Activated CD8-positive, alpha-beta memory T cell treated with anti-CD3 and anti-CD28 coated beads, Interleukin-2, amount 50 U/mL, for 48 hours (primary cell): Measurements from ENCODE around the gene PRR12.

Experiments
- DNase-seq: peaks from one replicate; pipeline ENCODE4 v3.0.0-alpha.2; 2020

Gene PRR12, protein sequence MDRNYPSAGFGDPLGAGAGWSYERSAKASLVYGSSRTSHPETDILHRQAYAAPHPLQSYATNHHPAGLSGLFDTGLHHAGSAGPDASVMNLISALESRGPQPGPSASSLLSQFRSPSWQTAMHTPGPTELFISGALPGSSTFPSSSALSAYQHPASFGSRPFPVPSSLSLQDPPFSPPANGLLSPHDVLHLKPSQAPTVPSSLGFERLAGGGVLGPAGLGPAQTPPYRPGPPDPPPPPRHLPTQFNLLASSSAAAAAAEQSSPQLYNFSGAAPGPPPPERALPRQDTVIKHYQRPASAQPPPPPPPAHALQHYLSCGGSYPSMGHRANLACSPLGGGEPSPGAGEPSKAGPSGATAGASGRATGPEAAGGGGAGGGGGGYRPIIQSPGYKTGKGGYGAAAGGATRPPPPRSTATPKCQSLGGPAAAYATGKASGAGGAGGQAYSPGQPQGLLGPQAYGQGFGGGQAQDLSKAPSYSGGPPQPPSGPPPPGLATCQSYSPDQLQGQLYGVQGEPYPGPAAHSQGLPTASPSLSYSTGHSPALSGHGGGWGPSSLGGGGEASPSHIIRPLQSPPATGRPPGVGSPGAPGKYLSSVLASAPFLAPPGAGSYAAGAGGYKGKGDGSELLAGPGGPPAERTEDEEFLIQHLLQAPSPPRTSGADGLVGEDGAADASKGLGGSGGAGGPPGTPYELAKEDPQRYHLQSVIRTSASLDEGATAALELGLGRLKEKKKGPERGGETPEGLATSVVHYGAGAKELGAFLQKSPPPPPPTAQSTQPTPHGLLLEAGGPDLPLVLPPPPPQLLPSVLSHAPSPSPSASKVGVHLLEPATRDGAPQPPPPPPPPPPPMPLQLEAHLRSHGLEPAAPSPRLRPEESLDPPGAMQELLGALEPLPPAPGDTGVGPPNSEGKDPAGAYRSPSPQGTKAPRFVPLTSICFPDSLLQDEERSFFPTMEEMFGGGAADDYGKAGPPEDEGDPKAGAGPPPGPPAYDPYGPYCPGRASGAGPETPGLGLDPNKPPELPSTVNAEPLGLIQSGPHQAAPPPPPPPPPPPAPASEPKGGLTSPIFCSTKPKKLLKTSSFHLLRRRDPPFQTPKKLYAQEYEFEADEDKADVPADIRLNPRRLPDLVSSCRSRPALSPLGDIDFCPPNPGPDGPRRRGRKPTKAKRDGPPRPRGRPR (N-terminal part only)

DNA sequence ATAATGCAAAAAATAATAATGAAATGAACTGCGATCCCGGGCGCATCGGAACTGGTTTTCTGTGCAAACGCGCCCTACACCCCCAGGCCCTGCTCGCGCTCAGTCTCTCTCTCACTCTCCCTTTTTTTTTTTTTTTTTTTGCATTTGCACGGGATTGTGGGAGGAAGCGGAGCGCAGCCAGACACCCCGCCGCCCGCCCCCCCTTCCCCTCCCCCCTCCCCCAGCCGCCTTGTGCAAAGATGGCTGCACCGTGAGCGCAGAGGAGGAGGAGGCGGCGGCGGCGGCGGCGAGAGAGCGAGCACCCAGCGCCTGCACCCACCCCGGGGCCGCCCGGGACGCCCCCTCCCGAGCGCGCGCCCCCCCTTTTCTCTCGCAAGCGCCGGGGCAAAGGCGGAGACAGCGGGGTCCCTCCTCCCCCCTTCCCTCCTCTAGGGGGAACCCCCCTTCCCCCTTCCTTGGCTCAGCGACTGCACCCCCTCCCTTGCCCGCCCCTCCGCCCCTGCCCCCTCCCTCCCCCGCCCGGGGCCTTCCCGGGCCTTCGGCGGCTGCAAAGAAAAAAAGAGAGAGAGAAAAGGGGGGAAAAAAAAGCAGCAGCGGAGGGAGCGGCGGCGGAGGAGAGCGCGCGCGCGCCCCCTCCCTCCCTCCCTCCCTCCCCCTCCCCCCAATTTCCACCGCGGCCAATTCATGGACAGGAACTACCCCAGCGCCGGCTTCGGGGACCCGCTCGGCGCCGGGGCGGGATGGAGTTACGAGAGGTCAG lies at the start of gene PRR12:
PRR12 (plus strand) TSS at position 212 of the 760 bp plus-strand sequence; CDS start at position 685, 473 bp downstream.
- DNase-seq = peak; percentile 82

DNA sequence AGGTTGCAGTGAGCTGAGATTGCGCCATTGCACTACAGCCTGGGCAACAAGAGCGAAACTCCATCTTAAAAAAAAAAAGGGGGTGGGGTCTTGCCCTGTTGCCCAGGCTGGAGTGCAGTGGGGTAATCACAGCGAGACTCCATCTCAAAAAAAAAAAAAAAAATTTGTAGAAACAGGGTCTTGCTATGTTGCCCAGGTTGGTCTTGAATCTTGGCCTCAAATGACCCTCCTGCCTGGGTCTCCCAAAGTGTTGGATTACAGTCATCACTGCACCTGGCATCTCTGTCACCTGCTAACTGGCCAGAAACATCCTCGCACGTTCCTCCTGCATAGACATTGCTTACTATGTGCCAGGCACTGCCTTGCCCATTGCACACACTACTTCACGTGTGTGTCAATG lies 49.1 kb upstream of the PRR12 start:
- no peak for DNase-seq

DNA sequence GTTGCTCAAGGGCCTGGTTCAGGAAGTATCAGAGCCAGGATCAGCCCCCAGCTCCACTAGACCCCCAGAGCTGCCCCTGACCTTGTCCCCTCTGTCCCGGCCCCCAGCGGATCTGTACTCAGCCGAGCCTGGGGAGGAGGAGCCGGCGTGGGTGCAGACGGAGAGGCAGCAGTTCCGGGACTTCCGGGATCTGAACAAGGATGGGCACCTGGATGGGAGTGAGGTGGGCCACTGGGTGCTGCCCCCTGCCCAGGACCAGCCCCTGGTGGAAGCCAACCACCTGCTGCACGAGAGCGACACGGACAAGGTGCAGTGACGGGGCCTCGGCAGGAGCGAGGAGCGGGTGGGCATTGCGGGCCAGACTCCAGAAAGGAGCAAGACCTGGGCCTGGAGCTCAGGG lies 48.5 kb upstream of the PRR12 start:
- DNase-seq = no peak

DNA sequence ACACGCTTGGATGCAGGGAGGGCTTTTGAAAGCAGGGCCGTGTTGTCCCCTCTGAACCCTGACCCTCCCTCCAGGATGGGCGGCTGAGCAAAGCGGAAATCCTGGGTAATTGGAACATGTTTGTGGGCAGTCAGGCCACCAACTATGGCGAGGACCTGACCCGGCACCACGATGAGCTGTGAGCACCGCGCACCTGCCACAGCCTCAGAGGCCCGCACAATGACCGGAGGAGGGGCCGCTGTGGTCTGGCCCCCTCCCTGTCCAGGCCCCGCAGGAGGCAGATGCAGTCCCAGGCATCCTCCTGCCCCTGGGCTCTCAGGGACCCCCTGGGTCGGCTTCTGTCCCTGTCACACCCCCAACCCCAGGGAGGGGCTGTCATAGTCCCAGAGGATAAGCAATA lies 48.0 kb upstream of the PRR12 start:
- DNase-seq = no peak

DNA sequence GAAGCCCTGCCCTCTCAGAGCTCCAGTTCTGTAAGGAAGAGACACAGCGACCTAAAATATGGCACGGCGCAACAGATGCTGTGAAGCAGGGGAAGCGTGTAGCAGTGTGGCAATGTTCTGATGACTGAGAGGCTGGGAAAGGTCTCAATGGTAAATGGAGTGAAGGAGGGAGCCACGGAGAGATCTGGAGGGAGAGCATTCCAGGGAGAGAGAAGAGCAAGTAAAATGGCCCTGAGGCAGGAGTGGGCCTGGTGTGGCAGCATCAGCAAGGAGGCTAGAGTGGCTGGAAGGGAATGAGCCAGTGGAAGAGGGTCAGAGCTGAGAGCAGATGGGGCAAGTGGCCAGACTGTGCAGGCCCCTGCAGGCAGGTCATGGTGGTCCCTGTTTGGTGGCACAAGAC lies 46.8 kb upstream of the PRR12 start:
- no peak for DNase-seq

DNA sequence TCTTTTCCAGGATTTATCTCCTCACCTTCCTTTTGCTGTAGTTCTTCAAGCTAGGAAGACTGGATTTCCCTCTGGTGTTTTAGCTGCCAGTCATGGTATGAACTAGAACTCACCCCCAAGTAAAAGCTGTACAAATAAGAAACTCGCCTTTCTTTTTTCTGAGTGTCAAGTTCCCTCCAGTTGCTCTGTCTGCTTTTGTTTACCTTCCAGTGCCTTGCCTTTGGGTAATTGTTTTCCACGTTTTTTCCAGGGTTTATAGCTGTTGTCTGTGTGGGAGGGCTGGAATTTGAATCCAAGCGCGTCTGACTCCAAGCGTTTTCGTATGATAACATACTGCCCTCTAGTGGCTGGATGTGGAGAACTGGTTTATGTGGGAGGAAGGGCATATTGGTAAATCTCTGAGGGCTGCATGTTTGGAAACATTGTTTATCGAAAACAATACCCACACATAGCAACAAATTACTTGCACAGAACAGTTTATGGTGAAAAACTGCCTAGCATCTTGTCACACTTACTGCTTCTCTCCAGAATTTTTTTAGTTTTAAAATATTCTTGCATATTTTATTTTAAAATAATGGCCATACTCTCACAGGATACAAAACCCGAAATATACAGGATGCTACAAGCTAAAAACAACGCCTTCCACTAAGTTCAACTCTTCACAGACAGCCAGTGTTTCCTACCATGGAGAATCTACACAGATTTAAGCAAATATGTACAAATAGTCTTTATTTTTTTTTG lies 44.0 kb upstream of the PRR12 start:
- DNase-seq = peak; percentile 73

DNA sequence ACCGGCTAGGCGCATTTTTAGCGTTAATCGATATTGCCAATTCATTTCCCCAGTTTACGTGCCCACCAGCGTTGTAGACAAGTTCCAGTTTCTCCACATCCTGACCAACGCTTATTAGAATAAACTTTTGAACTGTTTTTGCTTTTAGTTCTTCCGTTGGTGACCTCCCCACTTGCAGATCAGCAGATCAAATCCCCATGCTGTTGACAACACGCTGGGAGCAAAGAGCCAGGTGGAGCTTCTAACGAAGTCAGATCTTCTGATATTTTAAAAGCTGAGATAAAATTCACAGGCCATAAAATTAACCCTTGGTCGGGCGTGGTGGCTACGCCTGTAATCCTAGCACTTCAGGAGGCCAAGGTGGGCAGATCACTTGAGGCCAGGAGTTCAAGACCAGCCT lies 41.9 kb upstream of the PRR12 start:
- DNase-seq = no peak

DNA sequence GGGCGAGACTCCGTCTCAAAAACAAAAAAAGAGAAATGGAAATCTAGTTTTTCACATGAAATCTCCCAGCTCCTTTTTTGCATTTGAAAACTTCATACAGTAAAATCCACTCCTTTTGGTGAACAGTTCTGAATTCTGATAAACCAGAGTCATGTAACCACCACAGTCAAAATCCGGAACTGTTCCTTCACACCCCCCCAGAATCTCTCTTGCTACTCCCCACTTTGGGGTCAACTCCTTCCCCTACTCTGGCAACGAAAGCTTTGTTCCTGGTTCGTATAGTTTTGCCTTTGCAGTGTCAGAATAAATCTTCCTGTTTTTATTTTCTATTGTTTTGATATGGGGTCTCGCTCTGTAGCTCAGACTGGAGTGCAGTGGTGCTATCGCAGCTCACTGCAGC lies 39.5 kb upstream of the PRR12 start:
- DNase-seq = no peak

DNA sequence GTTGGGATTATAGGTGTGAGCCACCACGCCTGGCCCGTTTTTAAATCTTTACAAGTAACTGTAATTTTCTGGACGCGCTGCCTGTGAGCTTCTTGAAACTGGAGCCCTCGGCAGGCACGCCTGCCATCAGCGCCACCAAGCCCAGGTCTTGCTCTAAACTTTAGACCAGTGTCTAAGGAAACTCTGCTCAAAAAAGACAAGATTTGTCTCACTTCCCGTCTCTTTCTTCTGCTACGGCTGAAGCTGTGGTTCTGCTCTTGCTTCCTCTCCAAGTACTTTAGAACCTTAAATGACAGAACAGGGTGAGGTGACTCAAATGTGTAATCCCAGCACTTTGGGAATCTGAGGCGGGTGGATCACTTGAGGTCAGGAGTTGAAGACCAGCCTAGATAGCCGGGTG lies 38.2 kb upstream of the PRR12 start:
- DNase-seq = peak; percentile 67

DNA sequence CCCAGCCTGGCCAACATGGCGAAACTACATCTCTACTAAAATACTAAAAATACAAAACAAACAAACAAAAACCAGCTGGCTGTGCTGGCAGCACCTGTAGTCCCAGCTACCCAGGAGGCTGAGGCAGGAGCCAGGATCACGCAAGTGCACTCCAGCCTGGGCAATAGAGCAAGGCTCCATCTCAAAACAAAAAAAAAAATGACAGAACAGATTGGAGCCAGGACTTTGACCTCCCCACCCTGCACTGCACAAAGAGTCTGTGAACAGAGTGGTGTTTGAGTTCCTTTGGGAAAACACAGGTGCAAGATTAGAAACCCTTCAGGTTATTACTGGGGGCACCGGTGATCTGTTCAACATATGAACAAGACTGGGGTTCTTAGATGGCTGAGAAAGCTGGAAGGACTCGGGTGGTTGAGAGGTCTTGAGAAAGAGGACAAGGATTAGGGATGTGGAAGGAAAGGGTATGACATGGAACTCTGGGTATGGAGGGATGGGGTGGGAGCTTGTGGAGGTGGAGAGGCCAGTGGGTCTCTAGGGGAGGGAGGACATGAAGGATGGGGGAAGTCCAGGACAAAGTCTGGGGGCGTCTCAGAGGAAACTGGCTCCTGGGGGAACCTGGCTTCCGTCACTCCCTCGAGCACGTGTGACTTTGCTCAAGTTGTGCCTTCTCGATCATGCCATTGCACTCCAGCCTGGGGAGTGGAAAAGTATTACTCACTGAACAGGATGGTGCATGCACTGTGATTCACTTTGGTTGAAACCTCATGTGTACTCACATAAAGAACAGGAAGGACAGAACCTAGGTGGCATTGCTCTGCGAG lies 37.3 kb upstream of the PRR12 start:
- DNase-seq = peak; percentile 74

DNA sequence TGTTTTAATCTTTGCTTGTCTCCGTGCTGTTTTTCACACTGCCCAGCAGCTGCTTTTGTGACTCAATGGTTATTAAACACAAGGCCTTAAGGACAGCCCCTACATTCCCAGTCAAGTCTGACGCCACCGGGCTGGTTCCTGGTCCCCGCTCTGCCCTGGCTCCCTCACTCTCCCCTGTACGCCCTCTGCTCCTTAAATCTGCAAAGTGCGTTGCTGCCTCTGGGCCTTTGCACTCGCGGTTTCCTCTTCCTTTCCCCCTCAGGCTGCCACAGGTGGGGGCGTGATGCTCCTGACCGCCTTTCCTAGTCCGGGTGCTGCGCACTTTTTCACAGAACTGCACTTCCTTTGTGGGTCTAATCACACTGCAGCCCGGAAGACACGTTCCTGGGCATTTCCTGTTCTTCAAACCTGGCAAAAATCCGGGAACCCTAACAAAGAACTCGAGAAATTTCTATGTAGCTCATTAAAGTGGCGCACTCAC lies 36.2 kb upstream of the PRR12 start:
- DNase-seq = peak; percentile 72

DNA sequence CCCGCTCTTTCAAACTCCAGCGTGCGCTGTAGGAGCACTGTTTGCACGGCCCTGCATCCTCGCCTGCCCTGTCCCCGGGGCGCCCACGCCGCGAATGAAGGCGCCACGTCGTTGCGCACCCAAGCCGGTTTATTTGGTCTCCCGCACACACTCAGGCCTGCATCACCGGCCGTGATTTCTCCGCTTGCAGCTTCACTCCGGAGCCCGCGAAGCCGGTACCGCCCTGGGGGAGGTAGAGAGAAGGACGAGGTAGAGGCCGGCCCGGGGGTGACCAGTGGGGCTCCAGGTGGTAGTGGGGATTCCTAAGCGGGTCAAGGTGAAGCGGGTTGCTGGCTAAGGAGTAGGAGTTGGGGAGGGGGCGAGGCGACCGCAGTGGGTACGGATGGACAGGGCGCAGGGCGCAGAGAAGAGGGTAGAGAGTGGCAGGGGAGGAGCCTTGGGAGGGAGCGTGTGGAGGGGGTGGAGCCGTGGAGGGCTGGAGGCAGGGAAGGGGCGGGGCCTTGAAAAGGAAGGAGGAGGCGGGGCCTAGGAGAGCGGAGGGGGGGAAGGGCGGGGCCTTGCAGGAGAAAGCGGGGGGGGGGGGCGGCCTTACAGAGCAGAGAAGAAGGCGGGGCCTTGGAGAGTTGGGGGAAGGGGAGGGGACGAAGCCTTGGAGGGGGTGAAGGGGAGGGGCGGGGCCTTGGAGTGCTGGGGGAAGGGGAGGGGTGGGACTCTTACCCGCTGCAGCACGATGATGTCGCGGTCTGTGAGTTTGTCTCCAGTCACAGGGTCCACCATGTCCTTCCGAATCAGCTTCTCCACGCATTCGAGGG lies 35.2 kb upstream of the PRR12 start:
- DNase-seq = peak; percentile 86

DNA sequence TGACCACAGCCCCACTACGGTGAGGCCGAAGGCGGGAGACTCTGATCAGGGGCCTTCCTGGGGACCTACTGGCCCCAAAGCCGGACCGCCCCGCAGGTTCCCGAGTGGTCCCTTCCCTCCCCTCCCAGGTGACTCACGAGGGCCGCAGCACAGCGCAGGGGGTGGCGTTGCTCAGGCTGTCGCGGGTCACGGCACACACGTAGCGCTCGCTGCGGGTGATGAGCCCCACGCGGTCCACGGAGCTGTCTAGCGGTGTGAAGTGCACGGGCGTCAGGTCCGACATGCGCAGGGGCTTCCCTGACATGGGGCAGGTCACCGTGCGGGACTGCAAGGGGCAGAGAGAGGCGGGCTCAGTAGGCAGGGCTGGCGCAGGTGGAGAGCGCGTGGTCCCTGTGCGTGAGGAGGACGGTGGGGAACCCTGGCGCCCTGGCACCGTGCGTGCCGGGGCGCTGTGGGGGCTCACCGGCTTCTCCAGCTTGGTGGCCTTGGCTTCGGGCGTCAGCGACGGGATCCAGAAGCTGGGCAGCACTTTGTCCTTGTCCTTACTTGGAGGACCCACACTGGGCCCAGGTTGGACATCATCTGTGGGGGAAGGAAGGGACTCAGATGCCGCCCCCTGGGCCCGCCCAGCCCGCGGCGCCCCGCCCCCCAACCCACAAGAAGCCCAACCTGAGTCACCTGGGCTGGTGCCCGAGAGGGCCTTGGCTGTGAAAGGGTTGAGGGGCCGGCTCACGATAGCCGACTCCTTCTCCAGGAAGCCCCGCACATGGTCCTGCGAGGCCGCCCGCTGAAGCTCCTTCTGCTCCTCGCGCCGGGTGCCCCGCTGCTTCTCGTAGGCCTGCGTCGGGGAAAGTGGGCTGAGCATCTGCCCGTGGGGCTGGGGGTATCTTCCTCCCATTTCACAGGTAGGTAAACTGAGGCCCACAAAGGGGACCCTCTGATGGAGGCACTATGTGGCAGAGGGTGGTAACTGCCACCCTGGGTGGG lies 34.3 kb upstream of the PRR12 start:
- peak; percentile 76 for DNase-seq

DNA sequence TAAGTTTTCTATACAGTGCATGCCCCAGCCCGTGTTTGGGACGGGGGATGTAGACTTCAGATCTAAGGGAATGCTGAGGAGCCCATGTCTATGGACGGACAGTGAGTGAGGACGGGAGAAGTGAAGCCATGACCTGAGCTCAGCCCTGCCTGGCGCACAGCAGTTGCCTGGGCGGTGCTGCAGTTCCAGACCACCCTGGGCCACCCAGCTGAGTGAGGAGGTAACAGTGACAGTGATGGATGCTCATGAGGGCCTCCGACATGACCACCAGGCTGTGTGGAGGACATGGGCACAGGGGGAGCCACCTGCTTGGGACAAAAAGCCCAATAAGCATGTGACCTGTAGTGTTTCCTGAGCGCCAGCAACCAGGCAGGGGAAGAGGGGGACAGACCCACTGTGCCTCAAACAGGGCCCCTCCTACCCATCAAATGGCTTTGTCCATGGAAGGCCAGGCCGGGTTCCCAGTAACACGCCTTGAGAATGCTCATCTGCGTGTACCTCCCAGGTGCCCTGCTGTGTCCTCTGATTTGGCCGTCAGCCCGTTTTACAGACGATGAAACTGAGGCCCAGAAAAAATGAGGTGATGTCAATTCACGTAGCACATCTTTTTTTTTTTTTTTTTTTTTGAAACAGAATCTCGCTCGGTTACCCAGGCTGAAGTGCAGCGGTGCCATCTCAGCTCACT lies 33.2 kb upstream of the PRR12 start:
- DNase-seq = no peak

DNA sequence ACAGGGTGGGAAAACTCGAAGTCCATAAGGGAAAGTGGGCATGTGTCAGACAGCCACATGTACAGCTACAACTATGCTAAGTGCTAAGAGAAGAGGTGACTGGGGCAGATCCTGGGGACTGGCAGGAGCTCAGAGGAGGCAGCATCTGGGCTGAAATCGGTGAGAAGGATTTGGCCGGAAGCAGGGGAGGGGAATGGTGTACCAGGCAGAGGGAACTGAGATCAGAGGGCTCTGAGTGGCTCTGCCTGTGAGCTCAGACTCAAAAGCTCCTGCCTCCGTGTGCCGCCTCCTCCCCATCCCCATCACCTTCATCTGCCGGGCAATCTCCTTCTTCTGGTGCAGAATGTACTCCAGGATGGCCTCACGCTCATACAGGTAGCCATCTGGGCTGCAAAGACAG lies 32.4 kb upstream of the PRR12 start:
- no peak for DNase-seq

DNA sequence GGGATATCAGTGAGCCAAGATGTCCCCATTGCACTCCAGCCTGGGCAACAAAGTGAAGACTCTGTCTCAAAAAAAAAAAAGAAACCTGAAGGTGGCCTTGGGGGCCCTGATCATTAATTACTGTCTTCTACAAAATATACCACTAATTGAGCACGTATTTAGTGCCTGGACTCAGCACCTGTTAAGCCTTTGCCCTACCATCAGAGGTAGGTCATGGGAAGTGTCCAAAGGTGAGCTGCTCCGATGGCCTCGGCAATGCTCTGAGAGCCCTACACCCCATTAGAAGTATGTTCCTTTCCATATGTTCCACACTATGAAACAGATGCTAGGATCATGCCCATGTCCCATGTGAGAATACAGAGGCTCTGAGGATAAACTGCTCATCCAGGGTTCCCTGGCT lies 31.5 kb upstream of the PRR12 start:
- DNase-seq = no peak

DNA sequence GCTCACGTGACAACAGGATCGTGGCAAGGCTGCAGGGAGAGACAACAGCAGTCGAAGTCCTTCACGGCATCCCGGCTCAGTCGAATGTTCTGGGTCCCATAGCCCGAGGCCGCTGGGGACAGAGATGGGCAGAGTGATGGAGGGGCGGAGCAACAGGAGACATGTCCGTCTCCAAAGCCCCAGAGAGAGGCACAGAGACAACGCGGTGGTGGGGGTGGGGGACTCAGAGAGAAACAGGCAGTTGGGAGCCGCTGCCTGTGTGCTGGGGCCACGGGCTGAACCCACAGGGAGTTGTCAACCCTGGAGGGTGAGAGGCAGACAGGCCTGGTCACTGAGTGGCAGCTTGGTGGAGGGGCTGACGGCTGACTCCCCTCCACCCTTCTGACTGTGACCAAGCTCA lies 31.1 kb upstream of the PRR12 start:
- peak; percentile 64 for DNase-seq

DNA sequence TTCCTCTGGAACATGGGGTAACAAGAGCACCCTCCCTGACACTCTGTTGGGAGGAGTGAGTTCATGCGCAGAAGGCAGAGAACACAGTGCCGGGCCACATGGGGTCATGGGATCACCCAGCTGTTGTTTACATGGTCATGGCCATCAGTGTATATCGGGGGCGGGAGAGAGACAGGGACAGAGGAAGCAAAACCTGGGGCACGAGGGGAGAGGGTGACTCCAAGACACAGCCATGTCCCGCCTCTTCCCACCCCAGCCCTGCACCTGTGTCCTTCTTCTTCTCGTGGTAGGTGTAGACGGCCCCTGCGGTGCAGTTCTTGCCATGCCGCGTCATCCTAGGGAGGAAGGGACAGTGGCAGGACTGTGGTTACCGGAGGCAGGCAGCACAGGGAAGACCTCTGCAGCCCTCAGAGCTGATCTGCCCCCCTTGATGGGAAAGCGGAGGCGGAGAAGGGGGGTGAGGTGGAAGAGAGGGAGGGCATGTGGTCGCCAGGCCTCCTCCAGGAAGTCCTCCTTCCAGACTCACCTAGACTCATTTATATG lies 30.6 kb upstream of the PRR12 start:
- peak; percentile 65 for DNase-seq
